ENCODE data around the gene MAMDC4. TPM values are rescaled to one million over a fixed set of nuclear protein-coding genes. Genes with fewer than 3 reads are reported as not detected.
A peak's percentile ranks its signal among the peaks of the same experiment; 100 is the strongest.
"Not testable (repeated sequence)": the region's sequence is repeated elsewhere in the genome, so short reads cannot be mapped to it uniquely, and the experiment has no call there.

The MAMDC4 gene
- total RNA-seq, 1 experiment from 2014 or later = 6.7 TPM

DNA sequence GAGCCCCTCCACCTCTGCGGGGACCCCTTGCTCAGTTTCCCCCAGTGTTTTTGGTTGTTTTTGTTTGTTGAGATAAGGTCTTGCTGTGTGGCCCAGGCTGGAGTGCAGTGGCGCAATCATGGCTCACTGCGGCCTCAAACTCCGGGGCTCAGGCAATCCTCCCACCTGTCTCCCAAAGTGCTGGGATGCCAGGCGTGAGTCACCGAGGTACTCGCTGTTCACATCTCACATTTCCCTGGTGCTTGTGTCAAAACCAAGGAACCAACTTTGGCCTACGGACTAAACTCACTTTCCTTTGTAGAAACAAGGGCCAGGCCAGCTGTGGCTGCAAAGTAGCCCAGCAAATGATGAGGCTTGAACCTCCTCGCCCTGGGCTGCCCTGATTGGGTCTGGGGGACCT, 19.6 kb upstream of the MAMDC4 start:
- ATAC-seq (no peak), DNase-seq (ENCODE audit: low spot score) (no peak)
- peaks cover 30% of the 10 kb centered on the region for H3K36me3 Mint-ChIP-seq
- TF ChIP-seq GRHL2 (CRISPR knock-in tag; IDR thresholded peaks at IDR 0.05; ENCODE audit: insufficient replicate concordance, severe bottlenecking) = no peak
- TF ChIP-seq, protein P1, sequence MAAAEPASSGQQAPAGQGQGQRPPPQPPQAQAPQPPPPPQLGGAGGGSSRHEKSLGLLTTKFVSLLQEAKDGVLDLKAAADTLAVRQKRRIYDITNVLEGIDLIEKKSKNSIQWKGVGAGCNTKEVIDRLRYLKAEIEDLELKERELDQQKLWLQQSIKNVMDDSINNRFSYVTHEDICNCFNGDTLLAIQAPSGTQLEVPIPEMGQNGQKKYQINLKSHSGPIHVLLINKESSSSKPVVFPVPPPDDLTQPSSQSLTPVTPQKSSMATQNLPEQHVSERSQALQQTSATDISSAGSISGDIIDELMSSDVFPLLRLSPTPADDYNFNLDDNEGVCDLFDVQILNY (CRISPR knock-in tag; IDR thresholded peaks at IDR 0.05) = no peak
- H3K9me3 Mint-ChIP-seq = no peaks in the 10 kb centered on the region
- no peak overlapping the region for H3K4me3 Mint-ChIP-seq
- no peak overlapping the region; the same call in 1 of the 2 replicates for H3K27ac Mint-ChIP-seq
- H3K4me1 Mint-ChIP-seq = no peaks in the 10 kb centered on the region
- ChIA-PET CTCF (interaction anchor here (0.6 kb wide), 1 partner anchor 187 kb away, joined by 3 read pairs; no protein-coding TSS in a partner anchor), POLR2A (interaction anchor here (0.7 kb wide), 1 partner anchor 21 kb away, joined by 3 read pairs; no protein-coding TSS in a partner anchor)
- no peaks in the 10 kb centered on the region for H3K27me3 Mint-ChIP-seq (ENCODE audit: low read depth)

DNA sequence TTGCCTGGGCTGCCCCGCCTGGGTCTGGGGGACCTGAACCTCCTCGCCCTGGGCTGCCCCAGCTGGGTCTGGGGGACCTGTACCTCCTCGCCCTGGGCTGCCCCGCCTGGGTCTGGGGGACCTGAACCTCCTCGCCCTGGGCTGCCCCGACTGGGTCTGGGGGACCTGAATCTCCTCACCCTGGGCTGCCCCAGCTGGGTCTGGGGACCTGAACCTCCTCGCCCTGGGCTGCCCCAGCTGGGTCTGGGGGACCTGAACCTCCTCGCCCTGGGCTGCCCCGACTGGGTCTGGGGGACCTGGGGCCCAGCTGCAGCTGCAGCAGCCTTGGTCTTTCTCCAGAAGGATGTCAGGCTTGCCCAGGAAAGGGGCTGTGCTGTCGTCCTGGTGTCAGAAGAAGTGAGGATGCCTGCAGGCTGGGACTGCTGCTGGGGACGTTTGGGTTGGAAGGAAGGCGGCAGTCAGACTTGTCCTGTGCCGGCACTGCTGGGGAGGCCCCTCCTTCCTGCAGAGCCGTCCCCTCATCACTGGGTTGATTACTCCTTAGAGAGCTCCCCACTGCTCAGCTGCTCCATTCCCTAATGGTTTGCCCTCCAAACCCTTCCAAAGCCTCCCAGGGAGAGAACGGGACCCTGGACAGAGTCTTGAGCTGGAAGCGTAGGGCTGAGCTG, 18.6 kb upstream of the MAMDC4 start:
- not testable (repeated sequence) for ATAC-seq; H3K4me3 Mint-ChIP-seq; H3K9me3 Mint-ChIP-seq; DNase-seq (ENCODE audit: low spot score); H3K4me1 Mint-ChIP-seq; H3K27me3 Mint-ChIP-seq (ENCODE audit: low read depth)
- Mint-ChIP-seq H3K27ac (peak overlapping the region; percentile 26; the same call in 1 of the 2 replicates), H3K36me3 (peaks cover 30% of the 10 kb centered on the region)
- CTCF ChIA-PET = interaction anchor here (1.4 to 1.5 kb wide), 2 partner anchors 9 to 234 kb away, joined by 3 read pairs; partner anchors contain the start of gene AJM1
- POLR2A ChIA-PET = interaction anchor here (0.7 kb wide), 1 partner anchor 22 kb away, joined by 3 read pairs; no protein-coding TSS in a partner anchor

DNA sequence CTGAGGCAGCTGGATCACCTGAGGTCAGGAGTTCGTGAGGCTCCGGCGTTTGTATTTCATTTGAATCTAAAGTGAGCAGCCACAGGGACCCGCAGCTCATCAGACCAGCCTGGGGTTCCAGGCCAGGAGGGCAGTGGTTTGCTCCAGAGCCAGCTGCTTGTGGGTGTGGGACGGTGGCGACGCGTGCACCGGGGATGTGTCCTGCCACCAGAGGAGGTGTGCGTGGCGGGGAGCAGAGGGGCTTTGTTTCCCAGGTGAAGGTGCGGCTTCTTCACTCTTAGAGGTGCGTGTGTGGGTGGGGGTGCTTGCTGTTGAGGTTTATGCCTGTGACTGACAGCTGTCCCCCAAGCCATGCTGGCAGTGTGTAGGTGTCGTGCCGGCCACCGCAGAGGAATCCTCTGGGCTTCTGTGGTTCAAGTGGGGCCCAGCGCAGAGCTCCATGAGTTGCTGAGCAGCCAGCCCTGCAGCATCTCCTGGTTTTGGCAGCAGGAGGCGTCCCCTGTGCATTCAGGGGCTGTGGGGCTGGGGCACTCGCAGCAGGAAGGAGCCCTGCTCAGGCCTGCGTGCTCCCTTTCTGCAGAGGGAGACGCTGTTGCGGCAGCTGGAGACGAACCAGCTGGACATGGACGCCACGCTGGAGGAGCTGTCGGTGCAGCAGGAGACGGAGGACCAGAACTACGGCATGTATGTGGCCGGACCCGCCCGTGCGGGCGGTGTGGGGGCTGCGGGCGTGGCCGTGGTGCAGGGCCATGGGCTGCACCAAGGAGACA, 16.8 kb upstream of the MAMDC4 start:
- Mint-ChIP-seq H3K9me3 (no peaks in the 10 kb centered on the region), H3K27ac (no peak overlapping the region), H3K4me1 (peaks cover 5% of the 10 kb centered on the region), H3K4me3 (no peak overlapping the region), H3K36me3 (peaks cover 19% of the 10 kb centered on the region; the same call in 1 of the 2 replicates), H3K27me3 (ENCODE audit: low read depth) (no peaks in the 10 kb centered on the region)
- TF ChIP-seq NFYB (CRISPR knock-in tag; conservative IDR thresholded peaks at IDR 0.05; ENCODE audit: low read depth) = no peak
- TF ChIP-seq ATF1 (CRISPR knock-in tag; IDR thresholded peaks at IDR 0.05) = no peak
- TF ChIP-seq ZNF416 (CRISPR knock-in tag; IDR thresholded peaks at IDR 0.05) = no peak
- ChIA-PET CTCF (interaction anchor here (0.7 to 1.6 kb wide), 7 partner anchors 9 to 232 kb away, joined by 3 to 10 read pairs (median 4); no protein-coding TSS in a partner anchor), POLR2A (interaction anchor here (1.3 kb wide), 1 partner anchor 12 kb away, joined by 4 read pairs; no protein-coding TSS in a partner anchor)
- ATAC-seq = no peak
- no peak for DNase-seq (ENCODE audit: low spot score)

DNA sequence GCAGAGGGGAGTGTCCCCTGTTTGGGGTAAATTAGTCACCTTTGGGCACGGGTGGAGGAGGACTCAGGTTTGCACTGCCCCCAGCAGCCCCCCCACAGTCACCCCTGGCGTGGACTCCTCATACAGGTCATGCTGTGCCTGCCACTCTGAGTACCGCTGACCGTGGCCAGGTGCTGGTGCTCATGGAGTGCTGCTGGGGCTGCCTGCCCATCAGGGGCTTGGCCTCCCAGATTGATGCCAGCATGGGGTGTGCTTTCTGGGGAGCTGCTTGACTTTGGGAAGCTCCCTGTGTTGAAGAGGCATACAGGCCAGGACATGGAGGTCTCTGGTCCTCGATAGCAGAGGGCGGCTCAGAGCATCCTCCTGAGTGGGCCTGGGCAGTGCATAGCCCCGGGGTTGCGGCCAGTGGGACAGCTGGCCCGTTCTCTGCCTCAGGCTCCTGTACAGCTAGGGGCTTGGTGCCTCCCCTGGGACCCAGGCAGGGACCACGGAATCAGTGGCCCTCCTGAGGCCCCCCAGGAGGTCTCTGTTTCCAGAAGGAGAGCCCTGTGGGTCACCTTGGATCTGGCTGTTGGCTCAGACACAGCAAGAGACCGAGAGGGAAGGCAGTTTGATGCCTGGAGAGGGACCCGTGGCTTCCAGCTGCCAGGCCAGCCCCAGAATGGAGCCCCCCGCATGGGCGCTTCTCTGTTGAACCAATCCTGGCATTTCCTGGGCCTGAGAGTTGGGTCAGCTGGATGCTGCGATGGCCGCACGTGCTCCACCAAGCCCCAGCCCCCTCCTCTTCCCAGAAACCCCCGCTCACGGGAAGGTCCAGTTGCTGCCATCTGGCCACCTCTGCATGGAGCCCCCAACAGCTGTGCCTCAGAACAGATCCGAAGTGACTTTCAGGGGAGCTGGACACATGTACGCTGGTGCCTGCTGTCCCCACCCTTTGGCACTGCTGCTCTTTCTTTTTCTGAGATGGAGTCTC, 15.9 kb upstream of the MAMDC4 start:
- no peaks in the 10 kb centered on the region for H3K27me3 Mint-ChIP-seq (ENCODE audit: low read depth)
- no peak overlapping the region for H3K4me3 Mint-ChIP-seq
- H3K9me3 Mint-ChIP-seq = no peaks in the 10 kb centered on the region
- ChIA-PET CTCF (interaction anchor here (0.8 to 1.6 kb wide), 4 partner anchors 8 to 199 kb away, joined by 3 to 10 read pairs (median 4); no protein-coding TSS in a partner anchor), POLR2A (interaction anchor here (1.3 kb wide), 1 partner anchor 11 kb away, joined by 4 read pairs; no protein-coding TSS in a partner anchor)
- DNase-seq (ENCODE audit: low spot score) (no peak), ATAC-seq (no peak)
- H3K36me3 Mint-ChIP-seq = peaks cover 15% of the 10 kb centered on the region; the same call in 1 of the 2 replicates
- H3K4me1 Mint-ChIP-seq = peaks cover 10% of the 10 kb centered on the region
- H3K27ac Mint-ChIP-seq = no peak overlapping the region
- TF ChIP-seq, protein P2, sequence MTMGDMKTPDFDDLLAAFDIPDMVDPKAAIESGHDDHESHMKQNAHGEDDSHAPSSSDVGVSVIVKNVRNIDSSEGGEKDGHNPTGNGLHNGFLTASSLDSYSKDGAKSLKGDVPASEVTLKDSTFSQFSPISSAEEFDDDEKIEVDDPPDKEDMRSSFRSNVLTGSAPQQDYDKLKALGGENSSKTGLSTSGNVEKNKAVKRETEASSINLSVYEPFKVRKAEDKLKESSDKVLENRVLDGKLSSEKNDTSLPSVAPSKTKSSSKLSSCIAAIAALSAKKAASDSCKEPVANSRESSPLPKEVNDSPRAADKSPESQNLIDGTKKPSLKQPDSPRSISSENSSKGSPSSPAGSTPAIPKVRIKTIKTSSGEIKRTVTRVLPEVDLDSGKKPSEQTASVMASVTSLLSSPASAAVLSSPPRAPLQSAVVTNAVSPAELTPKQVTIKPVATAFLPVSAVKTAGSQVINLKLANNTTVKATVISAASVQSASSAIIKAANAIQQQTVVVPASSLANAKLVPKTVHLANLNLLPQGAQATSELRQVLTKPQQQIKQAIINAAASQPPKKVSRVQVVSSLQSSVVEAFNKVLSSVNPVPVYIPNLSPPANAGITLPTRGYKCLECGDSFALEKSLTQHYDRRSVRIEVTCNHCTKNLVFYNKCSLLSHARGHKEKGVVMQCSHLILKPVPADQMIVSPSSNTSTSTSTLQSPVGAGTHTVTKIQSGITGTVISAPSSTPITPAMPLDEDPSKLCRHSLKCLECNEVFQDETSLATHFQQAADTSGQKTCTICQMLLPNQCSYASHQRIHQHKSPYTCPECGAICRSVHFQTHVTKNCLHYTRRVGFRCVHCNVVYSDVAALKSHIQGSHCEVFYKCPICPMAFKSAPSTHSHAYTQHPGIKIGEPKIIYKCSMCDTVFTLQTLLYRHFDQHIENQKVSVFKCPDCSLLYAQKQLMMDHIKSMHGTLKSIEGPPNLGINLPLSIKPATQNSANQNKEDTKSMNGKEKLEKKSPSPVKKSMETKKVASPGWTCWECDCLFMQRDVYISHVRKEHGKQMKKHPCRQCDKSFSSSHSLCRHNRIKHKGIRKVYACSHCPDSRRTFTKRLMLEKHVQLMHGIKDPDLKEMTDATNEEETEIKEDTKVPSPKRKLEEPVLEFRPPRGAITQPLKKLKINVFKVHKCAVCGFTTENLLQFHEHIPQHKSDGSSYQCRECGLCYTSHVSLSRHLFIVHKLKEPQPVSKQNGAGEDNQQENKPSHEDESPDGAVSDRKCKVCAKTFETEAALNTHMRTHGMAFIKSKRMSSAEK (CRISPR knock-in tag; IDR thresholded peaks at IDR 0.05; ENCODE audit: borderline replicate concordance) = no peak
- no peak for TF ChIP-seq SMAD3 (CRISPR knock-in tag; IDR thresholded peaks at IDR 0.05; ENCODE audit: borderline replicate concordance)
- no peak for TF ChIP-seq ZNF671 (CRISPR knock-in tag; IDR thresholded peaks at IDR 0.05)
- TF ChIP-seq, protein P3, sequence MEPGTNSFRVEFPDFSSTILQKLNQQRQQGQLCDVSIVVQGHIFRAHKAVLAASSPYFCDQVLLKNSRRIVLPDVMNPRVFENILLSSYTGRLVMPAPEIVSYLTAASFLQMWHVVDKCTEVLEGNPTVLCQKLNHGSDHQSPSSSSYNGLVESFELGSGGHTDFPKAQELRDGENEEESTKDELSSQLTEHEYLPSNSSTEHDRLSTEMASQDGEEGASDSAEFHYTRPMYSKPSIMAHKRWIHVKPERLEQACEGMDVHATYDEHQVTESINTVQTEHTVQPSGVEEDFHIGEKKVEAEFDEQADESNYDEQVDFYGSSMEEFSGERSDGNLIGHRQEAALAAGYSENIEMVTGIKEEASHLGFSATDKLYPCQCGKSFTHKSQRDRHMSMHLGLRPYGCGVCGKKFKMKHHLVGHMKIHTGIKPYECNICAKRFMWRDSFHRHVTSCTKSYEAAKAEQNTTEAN (CRISPR knock-in tag; IDR thresholded peaks at IDR 0.05) = no peak
- no peak for TF ChIP-seq CREM (CRISPR knock-in tag; IDR thresholded peaks at IDR 0.05)
- TF ChIP-seq, protein P4, sequence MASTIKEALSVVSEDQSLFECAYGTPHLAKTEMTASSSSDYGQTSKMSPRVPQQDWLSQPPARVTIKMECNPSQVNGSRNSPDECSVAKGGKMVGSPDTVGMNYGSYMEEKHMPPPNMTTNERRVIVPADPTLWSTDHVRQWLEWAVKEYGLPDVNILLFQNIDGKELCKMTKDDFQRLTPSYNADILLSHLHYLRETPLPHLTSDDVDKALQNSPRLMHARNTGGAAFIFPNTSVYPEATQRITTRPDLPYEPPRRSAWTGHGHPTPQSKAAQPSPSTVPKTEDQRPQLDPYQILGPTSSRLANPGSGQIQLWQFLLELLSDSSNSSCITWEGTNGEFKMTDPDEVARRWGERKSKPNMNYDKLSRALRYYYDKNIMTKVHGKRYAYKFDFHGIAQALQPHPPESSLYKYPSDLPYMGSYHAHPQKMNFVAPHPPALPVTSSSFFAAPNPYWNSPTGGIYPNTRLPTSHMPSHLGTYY (CRISPR knock-in tag; IDR thresholded peaks at IDR 0.05) = no peak
- TF ChIP-seq, protein P5, sequence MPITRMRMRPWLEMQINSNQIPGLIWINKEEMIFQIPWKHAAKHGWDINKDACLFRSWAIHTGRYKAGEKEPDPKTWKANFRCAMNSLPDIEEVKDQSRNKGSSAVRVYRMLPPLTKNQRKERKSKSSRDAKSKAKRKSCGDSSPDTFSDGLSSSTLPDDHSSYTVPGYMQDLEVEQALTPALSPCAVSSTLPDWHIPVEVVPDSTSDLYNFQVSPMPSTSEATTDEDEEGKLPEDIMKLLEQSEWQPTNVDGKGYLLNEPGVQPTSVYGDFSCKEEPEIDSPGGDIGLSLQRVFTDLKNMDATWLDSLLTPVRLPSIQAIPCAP (CRISPR knock-in tag; IDR thresholded peaks at IDR 0.05) = no peak
